K562 (cell line): ENCODE results near the gene PRC1. TPM values are rescaled to one million over a fixed set of nuclear protein-coding genes. Genes with fewer than 3 reads are reported as not detected.

Experiments
- CAMTA2 ChIP-seq: fragments of 250-450 bp; sonication (Bioruptor Pico); conservative IDR thresholded peaks from 2 replicates; pipeline ENCODE4 v1.5.1; 2022
- CEBPB ChIP-seq: fragments of 450-650 bp; IDR thresholded peaks from 2 replicates; pipeline ENCODE4 v1.6.1; 2016; ENCODE audit warnings: missing genetic modification characterization, missing compliant biosample characterization
- CHAMP1 ChIP-seq: fragments of 450-650 bp; IDR thresholded peaks from 2 replicates; pipeline ENCODE4 v1.6.1; 2016; ENCODE audit warnings: mild to moderate bottlenecking
- ELF2 ChIP-seq: fragments of 250-450 bp; sonication (Bioruptor Pico); IDR thresholded peaks from 2 replicates; pipeline ENCODE4 v1.5.0; 2021; ENCODE audit warnings: mild to moderate bottlenecking
- FOXK2 ChIP-seq, 2 experiments: fragments of 450-650 bp; IDR thresholded peaks in 1 of 2; conservative IDR thresholded peaks in 1 of 2; 2 replicates each; pipeline ENCODE4 v1.6.1; 2016; ENCODE audit warnings: low read depth in 2 of 2, mild to moderate bottlenecking in 1 of 2
- JUN ChIP-seq, 2 experiments: sonication (generic) in 1 of 2; formaldehyde crosslinking in 1 of 2; IDR thresholded peaks; 2 replicates each; pipeline versions ENCODE4 v1.6.1 to v1.8.0; 2012 to 2022; ENCODE audit warnings: borderline replicate concordance in 2 of 2, mild to moderate bottlenecking in 2 of 2, improper control_type of control experiment in 1 of 2, low read depth in 1 of 2, low read length in 1 of 2, missing genetic modification reagents in 1 of 2
- L3MBTL2 ChIP-seq: fragments of 450-650 bp; IDR thresholded peaks from 2 replicates; pipeline ENCODE4 v1.6.1; 2016; ENCODE audit warnings: mild to moderate bottlenecking, moderate library complexity
- MYC ChIP-seq, 2 experiments: fragments of 250-450 bp in 1 of 2; sonication (Bioruptor Pico) in 1 of 2; IDR thresholded peaks; 2 replicates each; pipeline versions ENCODE4 v1.5.1 to v1.6.1; 2012 to 2021; ENCODE audit warnings: low read depth in 2 of 2, borderline replicate concordance in 1 of 2, improper control_type of control experiment in 1 of 2, low read length in 1 of 2, mild to moderate bottlenecking in 1 of 2, moderate library complexity in 1 of 2
- NR2C2 ChIP-seq, 2 experiments: fragments of 200-800 bp in 1 of 2; sonication (Bioruptor generic) in 1 of 2; sonication (generic) in 1 of 2; formaldehyde crosslinking in 1 of 2; IDR thresholded peaks; 2 replicates each; pipeline versions ENCODE4 v1.6.1 to v1.8.0; 2016 to 2022; ENCODE audit warnings: mild to moderate bottlenecking in 1 of 2, missing compliant biosample characterization in 1 of 2, missing genetic modification characterization in 1 of 2, missing genetic modification reagents in 1 of 2
- PCBP1 ChIP-seq: fragments of 200-400 bp; formaldehyde crosslinking; IDR thresholded peaks from 2 replicates; pipeline ENCODE4 v1.6.1; 2018; ENCODE audit warnings: mild to moderate bottlenecking, low read depth, low read length; ENCODE audit not compliant: poor library complexity, severe bottlenecking
- PRPF4 ChIP-seq: fragments of 200-400 bp; formaldehyde crosslinking; IDR thresholded peaks from one replicate; pipeline ENCODE4 v1.6.1; 2017; ENCODE audit warnings: low read length, low read depth, mild to moderate bottlenecking; ENCODE audit not compliant: insufficient read depth, poor library complexity, severe bottlenecking
- SLC30A9 ChIP-seq: fragments of 250-450 bp; sonication (Bioruptor Pico); IDR thresholded peaks from 2 replicates; pipeline ENCODE4 v1.8.0; 2022; ENCODE audit warnings: mild to moderate bottlenecking, moderate library complexity
- SMC3 ChIP-seq: conservative IDR thresholded peaks from 2 replicates; pipeline ENCODE4 v1.6.1; 2011; ENCODE audit warnings: low read depth, low read length, improper control_type of control experiment; ENCODE audit not compliant: insufficient read depth
- SP1 ChIP-seq: sonication (generic); formaldehyde crosslinking; IDR thresholded peaks from 2 replicates; pipeline ENCODE4 v1.8.1; 2022; ENCODE audit warnings: mild to moderate bottlenecking, missing genetic modification reagents
- TCF3 ChIP-seq: sonication (generic); formaldehyde crosslinking; IDR thresholded peaks from 2 replicates; pipeline ENCODE4 v1.4.0; 2020; ENCODE audit warnings: mild to moderate bottlenecking, missing genetic modification reagents
- XRCC5 ChIP-seq: fragments of 200-400 bp; formaldehyde crosslinking; IDR thresholded peaks from 2 replicates; pipeline ENCODE4 v1.6.1; 2017; ENCODE audit warnings: low read depth, mild to moderate bottlenecking, low read length
- ZNF778 ChIP-seq: fragments of 450-650 bp; formaldehyde crosslinking; IDR thresholded peaks from 2 replicates; pipeline ENCODE4 v1.4.0; 2020; ENCODE audit warnings: mild to moderate bottlenecking, moderate library complexity
- polyA plus RNA-seq, 8 experiments: library from polyadenylated mRNA; depleted of rRNA in 4 of 8; stranded (reverse) in 5 of 8; unstranded in 3 of 8; fragments of >200 nt; fragmentation: Nextera tagmentation in 2 of 8; fragmentation: Illumina TruSeq in 1 of 8; extraction: Ambion mirVana in 2 of 8; extraction: Trizol in 1 of 8; gene quantifications; 2 replicates each; pipeline versions ENCODE4 v1.2.1 to v1.2.3, GENCODE V29; 2011 to 2014; ENCODE audit warnings: inconsistent platforms in 1 of 8, missing spikeins in 1 of 8
- total RNA-seq, 7 experiments: library from RNA; depleted of rRNA in 6 of 7; stranded (reverse); fragments of >200 nt in 6 of 7; fragmentation: Illumina TruSeq in 2 of 7; extraction: Trizol in 2 of 7; gene quantifications; 2 replicates each; pipeline versions ENCODE4 v1.2.1 to v1.2.3, GENCODE V29; 2011 to 2021; ENCODE audit warnings: low replicate concordance in 1 of 7
- TF ChIP-seq, protein P1 (sequence below): sonication (generic); formaldehyde crosslinking; IDR thresholded peaks from 2 replicates; pipeline ENCODE4 v1.8.0; 2022; ENCODE audit warnings: mild to moderate bottlenecking, missing genetic modification reagents
- TF ChIP-seq, protein P2 (sequence below): sonication (generic); formaldehyde crosslinking; IDR thresholded peaks from 2 replicates; pipeline ENCODE4 v1.8.1; 2022; ENCODE audit warnings: missing genetic modification reagents

PRC1 gene
- total and polyA plus RNA-seq, 9 of the 15 experiments (the other 6 are each of a cell fraction or from before 2014, with no cell fraction given): 156 to 391 (median 240) TPM

GRCh38 chr15:90994417-90995311, at the start of gene PRC1 (continued):
- TF ChIP-seq CHAMP1 (peak; percentile 77), PRPF4 (peak; percentile 71), CEBPB (tag) (peak; percentile 67), CAMTA2 (CRISPR knock-in tag) (0 out of 2 replicates have a peak, but pooled peaks have one; percentile 31), SP1 (CRISPR knock-in tag) (peak; percentile 95), L3MBTL2 (peak; percentile 52; the same call in 1 of the 2 replicates), ZNF778 (CRISPR knock-in tag) (no peak), SLC30A9 (CRISPR knock-in tag) (no peak), JUN (IDR thresholded peaks at IDR 0.05; ENCODE audit: borderline replicate concordance, low read depth, low read length) (peak; percentile 99), JUN (CRISPR knock-in tag; IDR thresholded peaks at IDR 0.05; ENCODE audit: borderline replicate concordance) (peak; percentile 84; the same call in 1 of the 2 replicates), XRCC5 (peak; percentile 80; the same call in 1 of the 2 replicates), MYC (IDR thresholded peaks at IDR 0.05; ENCODE audit: low read depth, low read length) (peak; percentile 87), MYC (CRISPR knock-in tag; IDR thresholded peaks at IDR 0.05; ENCODE audit: borderline replicate concordance, low read depth) (peak; percentile 61; the same call in 1 of the 2 replicates), FOXK2 (conservative IDR thresholded peaks at IDR 0.05 in 1 of 2, IDR thresholded peaks at IDR 0.05 in 1 of 2; ENCODE audit: low read depth in 2 of 2) (peak; percentile 47 to 72; a peak in 2 of 4 replicates), NR2C2 (CRISPR knock-in tag; IDR thresholded peaks at IDR 0.05) (0 out of 2 replicates have a peak, but pooled peaks have one; percentile 44), NR2C2 (tag; IDR thresholded peaks at IDR 0.05) (peak; percentile 60; the same call in 1 of the 2 replicates), PCBP1 (peak; percentile 57), ELF2 (CRISPR knock-in tag) (peak; percentile 35; the same call in 1 of the 2 replicates), TCF3 (CRISPR knock-in tag) (peak; percentile 44), SMC3 (no peak)
- TF ChIP-seq, protein P1, sequence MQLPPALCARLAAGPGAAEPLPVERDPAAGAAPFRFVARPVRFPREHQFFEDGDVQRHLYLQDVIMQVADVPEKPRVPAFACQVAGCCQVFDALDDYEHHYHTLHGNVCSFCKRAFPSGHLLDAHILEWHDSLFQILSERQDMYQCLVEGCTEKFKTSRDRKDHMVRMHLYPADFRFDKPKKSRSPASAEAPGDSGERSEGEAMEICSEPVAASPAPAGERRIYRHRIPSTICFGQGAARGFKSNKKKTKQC: 0 out of 2 replicates have a peak, but pooled peaks have one; percentile 50
- TF ChIP-seq, protein P2, sequence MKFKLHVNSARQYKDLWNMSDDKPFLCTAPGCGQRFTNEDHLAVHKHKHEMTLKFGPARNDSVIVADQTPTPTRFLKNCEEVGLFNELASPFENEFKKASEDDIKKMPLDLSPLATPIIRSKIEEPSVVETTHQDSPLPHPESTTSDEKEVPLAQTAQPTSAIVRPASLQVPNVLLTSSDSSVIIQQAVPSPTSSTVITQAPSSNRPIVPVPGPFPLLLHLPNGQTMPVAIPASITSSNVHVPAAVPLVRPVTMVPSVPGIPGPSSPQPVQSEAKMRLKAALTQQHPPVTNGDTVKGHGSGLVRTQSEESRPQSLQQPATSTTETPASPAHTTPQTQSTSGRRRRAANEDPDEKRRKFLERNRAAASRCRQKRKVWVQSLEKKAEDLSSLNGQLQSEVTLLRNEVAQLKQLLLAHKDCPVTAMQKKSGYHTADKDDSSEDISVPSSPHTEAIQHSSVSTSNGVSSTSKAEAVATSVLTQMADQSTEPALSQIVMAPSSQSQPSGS (CRISPR knock-in tag): peak; percentile 95
